ENCODE data around the gene CD151.

The CD151 gene

GRCh38 chr11:821512-822371, 11.0 kb upstream of the CD151 start:
- no peak for DNase-seq (ENCODE audit: low spot score)
- in situ Hi-C loops (cut with MboI; ENCODE audit: low pct_unique_long_range_greater_than_20kb, low sequenced_read_pairs, unreplicated experiment): no loop called here
- no peak for TF ChIP-seq CTCF (IDR thresholded peaks at IDR 0.05; ENCODE audit: extremely low read depth, insufficient read depth, missing control alignments)

- in situ Hi-C loops (cut with MboI; ENCODE audit: low pct_unique_long_range_greater_than_20kb, low sequenced_read_pairs, unreplicated experiment): no loop called here
- no peak for DNase-seq (ENCODE audit: low spot score)
- no peak for TF ChIP-seq CTCF (IDR thresholded peaks at IDR 0.05; ENCODE audit: extremely low read depth, insufficient read depth, missing control alignments)
Observed at GRCh38 chr11:823441-824291, 9.1 kb upstream of the CD151 start.

GRCh38 chr11:824292-824880, 8.4 kb upstream of the CD151 start:
- TF ChIP-seq CTCF (IDR thresholded peaks at IDR 0.05; ENCODE audit: extremely low read depth, insufficient read depth, missing control alignments): no peak
- in situ Hi-C loops (cut with MboI; ENCODE audit: low pct_unique_long_range_greater_than_20kb, low sequenced_read_pairs, unreplicated experiment): no loop called here
- no peak for DNase-seq (ENCODE audit: low spot score)

GRCh38 chr11:824942-825341, 7.8 kb upstream of the CD151 start:
- in situ Hi-C loops (cut with MboI; ENCODE audit: low pct_unique_long_range_greater_than_20kb, low sequenced_read_pairs, unreplicated experiment): no loop called here
- DNase-seq (ENCODE audit: low spot score): no peak
- TF ChIP-seq CTCF (IDR thresholded peaks at IDR 0.05; ENCODE audit: extremely low read depth, insufficient read depth, missing control alignments): no peak

- TF ChIP-seq CTCF (IDR thresholded peaks at IDR 0.05; ENCODE audit: extremely low read depth, insufficient read depth, missing control alignments): no peak
- in situ Hi-C loops (cut with MboI; ENCODE audit: low pct_unique_long_range_greater_than_20kb, low sequenced_read_pairs, unreplicated experiment): no loop called here
- no peak for DNase-seq (ENCODE audit: low spot score)
Observed at GRCh38 chr11:825366-826226, 7.2 kb upstream of the CD151 start.

- in situ Hi-C loops (cut with MboI; ENCODE audit: low pct_unique_long_range_greater_than_20kb, low sequenced_read_pairs, unreplicated experiment): no loop called here
- DNase-seq (ENCODE audit: low spot score): no peak
- TF ChIP-seq CTCF (IDR thresholded peaks at IDR 0.05; ENCODE audit: extremely low read depth, insufficient read depth, missing control alignments): no peak
Observed at GRCh38 chr11:826227-826621, 6.5 kb upstream of the CD151 start.

Measured in GM13977 (cell line).